ENCODE results near the gene IL7R. TPM values are rescaled to one million over a fixed set of nuclear protein-coding genes. Genes with fewer than 3 reads are reported as not detected.

IL7R gene, protein sequence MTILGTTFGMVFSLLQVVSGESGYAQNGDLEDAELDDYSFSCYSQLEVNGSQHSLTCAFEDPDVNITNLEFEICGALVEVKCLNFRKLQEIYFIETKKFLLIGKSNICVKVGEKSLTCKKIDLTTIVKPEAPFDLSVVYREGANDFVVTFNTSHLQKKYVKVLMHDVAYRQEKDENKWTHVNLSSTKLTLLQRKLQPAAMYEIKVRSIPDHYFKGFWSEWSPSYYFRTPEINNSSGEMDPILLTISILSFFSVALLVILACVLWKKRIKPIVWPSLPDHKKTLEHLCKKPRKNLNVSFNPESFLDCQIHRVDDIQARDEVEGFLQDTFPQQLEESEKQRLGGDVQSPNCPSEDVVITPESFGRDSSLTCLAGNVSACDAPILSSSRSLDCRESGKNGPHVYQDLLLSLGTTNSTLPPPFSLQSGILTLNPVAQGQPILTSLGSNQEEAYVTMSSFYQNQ
- 34.0 TPM for total RNA-seq

DNA sequence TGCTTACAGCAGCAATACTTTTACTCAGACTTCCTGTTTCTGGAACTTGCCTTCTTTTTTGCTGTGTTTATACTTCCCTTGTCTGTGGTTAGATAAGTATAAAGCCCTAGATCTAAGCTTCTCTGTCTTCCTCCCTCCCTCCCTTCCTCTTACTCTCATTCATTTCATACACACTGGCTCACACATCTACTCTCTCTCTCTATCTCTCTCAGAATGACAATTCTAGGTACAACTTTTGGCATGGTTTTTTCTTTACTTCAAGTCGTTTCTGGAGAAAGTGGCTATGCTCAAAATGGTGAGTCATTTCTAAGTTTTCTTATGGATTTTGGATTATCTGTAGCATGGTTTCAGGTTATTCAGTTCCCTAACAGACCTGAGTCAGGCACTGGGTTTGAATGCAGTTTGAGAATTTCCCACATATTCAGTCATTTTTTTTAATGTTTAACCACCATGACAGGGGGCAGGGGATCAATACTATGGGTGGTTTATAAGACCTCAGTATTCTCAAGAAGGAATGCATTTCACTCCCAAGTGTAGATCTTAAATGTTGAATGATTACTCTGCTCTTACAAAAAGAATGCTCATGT lies at the start of gene IL7R:
Gene IL7R, plus strand, starts transcription at position 127 of the 587 bp plus-strand sequence. Its CDS starts 87 bp downstream, at position 214.
- DNase-seq (ENCODE audit: low spot score) = no peak

DNA sequence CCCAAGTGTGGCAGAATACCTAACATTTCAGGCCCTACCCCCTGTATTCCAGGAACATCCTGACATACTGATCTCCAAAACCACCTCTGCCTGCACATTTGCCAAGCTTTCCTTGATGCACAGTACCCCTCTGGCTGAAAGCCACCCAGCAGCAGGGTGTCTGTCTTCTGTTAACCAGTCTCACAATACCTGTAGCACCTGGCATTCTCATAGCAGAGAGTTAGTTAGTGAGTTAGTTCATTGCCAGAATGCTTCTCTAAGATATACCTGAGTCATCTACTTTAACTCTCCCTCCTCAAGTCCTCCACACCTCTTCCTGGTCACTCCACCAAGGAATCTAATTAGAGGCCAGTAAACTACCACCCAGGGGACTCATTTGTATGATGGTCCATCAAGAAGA lies 46.1 kb upstream of the IL7R start:
- DNase-seq (ENCODE audit: low spot score) = no peak

DNA sequence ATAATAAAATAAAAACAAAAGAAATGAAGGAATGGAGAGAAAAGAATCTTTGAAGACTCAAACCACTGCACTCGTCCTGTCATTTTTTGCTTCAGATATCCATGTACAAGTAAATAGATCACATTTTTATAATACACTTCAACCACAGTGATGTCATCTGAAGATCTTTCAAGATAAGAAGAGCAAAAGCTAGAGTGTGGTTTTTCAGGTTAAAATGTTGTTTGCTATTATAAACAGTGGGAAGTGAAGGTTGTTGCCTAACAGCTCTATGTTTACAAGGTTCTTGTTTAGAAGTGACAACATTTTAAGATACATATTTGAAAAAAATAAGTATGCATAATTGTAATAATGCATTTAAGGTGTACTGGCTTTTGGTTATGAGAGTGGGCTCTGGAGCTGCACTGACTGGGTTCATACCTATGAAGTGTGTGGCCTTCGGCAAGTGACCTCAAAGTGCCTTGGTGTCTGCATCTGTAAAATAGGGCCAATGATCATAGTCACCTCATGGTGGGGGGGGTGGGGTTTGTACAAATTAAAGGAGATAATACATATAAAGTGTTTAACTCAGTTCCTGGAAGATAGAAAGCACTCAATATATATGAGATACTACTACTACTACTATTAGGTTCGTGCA lies 45.5 kb upstream of the IL7R start:
- DNase-seq (ENCODE audit: low spot score) = no peak

DNA sequence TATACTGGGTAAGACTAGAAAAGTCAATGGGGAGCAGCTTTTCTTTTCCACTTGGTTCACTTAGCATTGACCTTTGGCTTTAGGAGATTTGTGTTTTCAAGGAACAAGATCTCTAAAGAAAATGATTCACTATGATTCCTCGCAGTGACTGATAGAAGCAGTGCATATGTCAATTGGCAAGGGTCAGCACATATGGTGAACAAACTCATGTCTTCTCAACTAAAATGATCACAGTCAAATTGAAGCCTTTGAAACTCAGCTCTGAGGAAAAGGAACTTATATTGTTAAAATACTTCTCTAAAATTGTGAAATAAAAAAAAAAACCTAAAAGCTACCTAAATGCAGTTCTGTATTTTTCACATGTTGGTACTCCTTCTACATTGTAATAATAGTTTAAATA lies 43.2 kb upstream of the IL7R start:
- no peak for DNase-seq (ENCODE audit: low spot score)

DNA sequence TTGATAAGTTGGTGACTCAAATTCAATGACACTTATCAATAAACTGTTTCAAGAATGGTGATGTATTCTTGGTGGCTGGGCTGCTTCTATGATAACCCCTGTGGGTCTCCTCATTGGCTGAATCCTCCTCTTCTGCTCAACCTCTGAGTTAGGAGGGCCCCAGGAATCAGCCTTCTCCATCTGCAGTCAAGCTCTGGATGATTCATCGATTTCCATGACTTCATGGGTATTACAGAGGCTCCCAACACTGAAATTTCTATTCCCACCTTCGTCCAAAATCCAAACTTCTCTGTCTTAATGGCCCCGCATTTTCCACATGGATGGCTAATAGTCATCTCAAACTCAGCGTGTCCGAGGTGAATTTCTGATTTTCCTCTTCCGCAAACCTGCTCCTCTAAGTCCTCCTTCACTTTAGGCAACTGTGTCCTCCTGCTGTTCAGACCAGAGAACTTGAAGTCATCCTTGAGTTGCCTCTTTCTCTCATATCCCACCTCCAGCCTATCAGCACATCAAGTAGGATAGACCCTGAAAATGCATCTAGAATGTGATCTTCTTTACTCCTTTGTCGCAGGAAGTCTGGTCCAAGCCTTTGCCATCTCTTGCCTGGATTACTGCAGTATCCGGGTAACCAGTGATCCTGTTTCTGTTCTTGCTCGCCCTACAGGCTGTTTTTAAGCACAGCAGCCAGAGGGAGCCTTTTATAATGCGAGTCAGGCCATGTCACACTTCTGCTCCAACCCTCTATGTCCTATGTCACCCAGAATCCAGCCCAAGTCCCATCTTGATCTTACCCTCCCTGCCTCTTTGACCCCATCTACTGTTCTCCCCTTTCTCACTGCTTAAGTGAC lies 41.4 kb upstream of the IL7R start:
- no peak for DNase-seq (ENCODE audit: low spot score)

DNA sequence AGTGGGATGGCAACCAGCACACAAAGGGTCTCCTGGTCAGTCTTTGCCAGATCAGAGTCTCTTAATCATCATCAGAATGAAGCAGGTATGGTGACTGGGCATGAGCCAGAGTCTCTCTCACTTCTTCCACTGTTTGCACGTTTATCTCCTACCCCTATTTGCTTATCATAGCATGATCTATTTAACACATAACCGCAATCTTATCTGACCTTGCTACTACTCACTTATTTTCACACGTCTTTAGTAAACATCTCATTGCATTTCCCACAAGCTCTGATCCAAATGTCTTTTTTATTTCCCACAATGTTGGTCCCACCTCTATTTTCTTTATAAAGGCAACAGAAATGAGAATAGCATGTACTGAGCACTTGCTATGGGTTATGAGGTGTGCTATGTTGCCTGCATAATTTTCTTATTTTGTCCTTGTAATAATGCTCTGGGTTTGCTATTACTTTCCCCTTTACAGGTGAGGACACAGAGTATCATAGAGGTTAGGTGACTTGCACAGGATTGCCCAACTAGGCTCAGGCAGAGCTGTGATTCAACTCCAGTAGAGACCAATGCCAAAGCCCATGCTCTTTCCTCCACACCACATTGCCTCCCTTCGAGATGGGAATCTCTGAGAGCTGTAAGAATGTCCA lies 39.7 kb upstream of the IL7R start:
- DNase-seq (ENCODE audit: low spot score) = no peak

DNA sequence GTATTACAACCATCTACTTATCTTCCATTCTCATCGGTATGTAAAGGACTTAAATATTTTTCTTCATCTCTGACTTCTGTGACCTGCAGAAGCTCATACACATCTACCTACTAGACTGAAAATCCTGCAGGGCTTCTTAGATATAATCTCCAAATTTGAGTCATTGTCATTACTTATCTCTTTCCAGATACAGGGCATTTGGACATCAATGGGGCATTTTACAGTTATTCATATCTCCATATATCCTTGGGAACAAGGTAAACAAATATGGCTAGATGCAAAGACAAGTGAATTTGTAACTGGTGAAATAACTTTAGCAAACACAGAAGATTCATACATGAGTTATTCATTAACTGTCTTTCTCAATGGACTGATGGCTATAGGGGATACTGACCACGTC lies 37.7 kb upstream of the IL7R start:
- DNase-seq (ENCODE audit: low spot score) = no peak

DNA sequence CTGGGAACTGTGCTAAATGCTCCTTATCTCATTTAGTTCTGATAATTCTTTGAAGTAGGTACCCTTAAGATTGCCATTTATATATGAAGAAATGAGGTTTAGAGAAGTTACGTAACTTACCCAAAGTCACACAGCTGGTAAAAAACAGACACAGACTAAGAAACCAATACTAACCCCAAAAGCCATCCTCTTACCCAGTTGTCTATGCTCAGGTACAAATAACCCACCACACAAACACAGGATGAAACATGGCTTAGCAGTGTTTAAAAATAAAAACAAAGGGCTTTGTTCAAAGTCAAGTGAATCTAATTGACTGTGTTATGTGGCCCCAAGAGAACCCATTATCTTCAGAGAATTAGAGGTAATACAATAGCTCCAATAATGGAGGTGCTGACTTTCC lies 37.0 kb upstream of the IL7R start:
- no peak for DNase-seq (ENCODE audit: low spot score)

DNA sequence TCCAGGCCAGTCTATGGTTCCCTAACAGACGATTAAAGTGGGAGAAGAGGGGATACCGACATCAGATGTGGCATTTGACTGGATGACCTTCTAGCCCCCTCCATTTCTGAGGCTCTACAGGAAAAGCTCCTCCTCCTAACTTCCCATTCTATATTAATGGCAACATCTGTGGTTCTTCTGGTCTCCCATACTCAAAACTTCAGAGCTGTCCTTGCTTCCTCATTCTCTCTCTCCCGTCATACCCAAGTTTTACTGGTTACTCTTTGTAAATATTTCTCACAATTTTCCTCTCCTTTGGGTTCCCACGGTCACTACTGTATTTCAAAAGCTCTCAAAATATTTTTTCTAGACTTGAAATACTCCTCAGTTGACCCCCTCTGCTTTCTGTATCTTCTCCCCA lies 36.0 kb upstream of the IL7R start:
- no peak for DNase-seq (ENCODE audit: low spot score)

DNA sequence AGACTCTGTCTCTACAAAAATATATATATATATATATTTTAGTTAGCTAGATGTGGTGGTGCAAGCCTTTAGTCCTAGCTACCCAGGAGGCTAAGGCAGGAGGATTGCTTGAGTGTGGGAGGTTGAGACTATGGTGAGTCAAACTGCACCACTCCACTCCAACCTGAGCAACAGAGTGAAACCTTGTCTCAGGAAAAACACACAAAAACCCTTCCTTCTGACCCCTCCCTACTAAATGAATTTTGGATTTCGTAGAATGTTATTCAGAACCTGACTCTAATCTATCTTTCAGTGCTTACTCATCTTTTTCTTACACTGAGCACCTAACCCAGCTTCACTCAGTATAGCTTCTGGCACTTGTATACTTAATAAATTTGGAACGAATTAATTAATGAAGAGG lies 35.2 kb upstream of the IL7R start:
- no peak for DNase-seq (ENCODE audit: low spot score)

DNA sequence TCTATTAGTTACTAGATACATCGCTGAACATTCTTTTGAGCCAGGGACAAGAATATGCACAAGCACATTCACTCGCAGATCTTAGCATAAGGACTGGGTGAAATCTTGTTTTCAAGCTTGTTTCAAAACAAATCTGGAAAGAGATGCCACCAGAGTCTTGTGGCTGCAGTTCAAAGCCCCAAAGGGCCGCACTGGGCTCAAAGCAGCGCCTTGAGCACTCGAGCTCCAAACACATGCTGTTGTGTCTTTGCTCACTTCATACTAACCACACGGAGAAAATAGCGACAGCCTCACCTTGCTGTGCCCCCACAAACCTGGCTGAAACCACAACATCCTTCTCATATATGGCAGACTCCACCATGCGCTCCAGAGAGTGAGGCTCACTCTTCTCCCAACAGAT lies 34.2 kb upstream of the IL7R start:
- DNase-seq (ENCODE audit: low spot score) = no peak

DNA sequence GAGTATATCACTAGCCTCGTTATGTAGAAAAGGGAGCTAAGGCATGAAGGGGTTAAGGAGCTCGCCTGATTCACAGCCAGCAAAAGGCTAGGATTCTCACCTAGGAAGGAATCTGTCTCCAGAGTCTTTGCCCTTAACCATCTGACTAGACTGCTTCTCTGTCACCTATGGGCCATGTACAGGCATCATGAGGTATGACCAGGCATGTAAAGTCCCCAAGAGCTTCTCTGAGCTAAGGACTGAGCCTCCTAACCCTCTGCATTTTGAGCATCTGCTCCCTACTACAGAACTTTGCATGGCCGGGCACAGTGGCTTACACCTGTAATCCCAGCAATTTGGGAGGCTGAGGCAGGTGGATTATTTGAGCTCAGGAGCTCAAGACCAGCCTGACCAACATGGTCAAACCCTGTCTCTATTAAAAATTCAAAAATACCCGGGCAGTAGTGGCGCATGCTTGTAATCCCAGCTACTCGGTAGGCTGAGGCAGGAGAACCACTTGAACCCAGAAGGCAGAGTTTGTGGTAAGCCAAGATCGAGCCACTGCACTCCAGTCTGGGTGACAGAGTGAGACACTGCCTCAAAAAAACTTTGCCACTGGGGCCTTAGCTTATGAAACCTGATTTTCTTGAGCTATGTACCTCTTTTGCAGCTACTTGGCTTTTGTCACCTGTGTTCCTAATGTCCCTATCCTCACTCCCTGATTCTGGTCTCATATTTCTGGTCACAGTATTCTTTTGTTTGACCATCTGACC lies 33.2 kb upstream of the IL7R start:
- no peak for DNase-seq (ENCODE audit: low spot score)

DNA sequence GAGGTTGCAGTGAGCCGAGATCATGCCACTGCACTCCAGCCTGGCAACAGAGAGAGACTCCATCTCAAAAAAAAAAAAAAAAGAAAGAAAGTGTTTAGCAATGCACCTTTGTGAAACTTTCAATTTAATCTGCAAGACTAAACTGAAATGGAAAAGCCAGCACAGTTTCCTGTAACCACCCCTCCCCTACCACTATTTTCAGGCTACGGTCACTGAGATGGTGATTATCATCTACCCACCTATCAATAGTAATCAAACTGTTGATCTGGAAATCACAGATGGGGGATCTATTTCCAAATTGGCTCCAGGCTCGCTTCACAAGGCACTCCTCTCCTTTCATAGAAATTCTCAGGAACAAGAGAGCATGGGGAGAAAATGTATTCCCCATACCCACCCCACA lies 30.6 kb upstream of the IL7R start:
- DNase-seq (ENCODE audit: low spot score) = no peak

DNA sequence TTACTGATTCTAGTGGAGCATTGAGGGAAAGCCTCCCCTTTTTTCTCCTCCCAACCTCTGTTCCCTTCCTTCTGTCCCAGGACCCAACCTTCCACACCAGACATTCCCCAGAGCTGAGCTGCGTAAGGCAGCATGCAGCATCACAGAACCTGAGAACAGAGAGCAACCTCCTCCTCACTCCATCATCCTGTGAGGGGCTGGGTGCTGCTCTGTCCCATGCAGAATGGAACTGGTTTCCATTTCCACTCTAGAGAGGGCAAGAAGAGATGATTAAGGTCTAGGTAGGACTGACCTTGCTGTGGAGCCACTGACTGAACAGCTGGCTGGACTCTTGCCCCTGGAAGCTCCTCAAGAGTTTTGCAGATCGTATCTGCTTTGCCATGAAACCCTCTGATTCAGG lies 30.1 kb upstream of the IL7R start:
- no peak for DNase-seq (ENCODE audit: low spot score)

DNA sequence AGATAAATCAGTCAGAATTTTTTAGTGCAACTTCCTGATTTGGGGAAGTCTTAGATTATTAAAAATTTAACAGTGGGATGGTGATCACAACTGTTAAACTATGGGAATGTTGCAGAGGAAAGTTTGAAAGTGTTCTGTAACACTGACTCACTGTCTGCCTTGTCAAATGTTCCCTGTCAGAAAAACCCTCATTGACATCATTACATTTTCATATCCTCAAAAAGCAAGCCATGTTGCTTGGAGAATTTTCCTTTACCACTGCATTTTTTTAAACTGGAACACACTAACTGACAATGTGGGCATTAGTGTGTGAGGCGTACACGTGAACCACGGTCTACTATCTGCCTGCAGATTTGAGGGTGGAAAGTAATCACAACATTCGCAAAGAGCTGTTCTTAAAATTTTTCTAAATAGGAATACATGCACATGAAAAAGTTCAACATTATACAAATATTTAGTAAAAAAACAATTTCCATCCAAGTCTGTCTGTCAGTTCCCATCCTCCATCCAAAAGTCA lies 28.6 kb upstream of the IL7R start:
- no peak for DNase-seq (ENCODE audit: low spot score)

DNA sequence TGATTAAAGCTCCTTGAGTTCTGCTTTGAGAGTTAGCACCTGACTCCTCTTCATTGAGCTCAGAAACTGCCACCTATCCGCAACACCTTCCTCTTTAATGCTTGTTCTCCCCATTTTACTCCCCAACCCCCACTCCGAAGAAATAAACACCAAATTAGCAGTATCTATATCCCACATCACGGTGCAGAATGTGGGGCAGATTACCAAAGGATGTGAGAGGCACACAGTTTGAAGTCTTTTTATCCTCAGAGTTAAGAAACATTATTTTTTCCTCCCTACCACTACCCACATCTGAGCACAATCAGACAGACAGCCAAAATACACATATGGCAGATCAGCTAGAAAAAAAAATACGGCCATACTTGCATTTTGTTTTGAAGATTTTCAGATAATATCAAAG lies 26.1 kb upstream of the IL7R start:
- no peak for DNase-seq (ENCODE audit: low spot score)

DNA sequence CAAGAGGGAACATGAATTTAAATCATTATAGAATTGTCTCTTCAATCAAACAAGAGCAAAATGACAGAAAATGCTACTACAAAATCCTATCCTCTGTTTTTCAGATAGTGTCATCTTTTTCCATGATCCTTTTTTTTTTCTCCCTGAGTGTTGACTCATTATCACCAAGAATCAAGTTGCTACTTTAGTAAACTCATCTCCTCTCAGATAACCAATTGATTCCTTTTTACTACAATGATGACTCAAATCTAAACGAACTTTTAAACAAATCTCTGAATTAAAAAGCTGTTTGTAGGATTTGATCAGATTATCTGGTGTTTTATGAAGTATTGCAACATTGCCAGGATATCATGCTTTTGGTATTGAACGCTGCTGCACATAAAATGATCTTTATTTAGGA lies 23.9 kb upstream of the IL7R start:
- DNase-seq (ENCODE audit: low spot score) = no peak

DNA sequence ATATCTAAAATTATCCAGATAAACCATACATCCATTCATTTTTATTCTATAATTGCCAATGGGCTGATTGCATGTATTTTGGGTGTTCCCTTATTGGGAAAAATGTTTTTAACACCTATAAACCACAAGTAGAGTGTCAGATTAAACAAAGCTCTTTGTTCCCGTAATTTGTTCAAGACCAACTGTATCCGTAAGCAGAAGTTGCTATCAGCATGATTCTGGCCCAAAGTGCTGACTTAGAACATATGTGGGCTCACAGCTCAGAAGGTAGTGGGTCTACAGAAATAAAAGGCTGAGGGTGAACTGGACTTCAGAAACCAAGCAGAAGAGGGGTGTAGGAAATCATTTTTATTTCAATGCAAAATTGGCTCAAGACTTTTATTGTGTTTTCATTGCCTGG lies 23.5 kb upstream of the IL7R start:
- no peak for DNase-seq (ENCODE audit: low spot score)

DNA sequence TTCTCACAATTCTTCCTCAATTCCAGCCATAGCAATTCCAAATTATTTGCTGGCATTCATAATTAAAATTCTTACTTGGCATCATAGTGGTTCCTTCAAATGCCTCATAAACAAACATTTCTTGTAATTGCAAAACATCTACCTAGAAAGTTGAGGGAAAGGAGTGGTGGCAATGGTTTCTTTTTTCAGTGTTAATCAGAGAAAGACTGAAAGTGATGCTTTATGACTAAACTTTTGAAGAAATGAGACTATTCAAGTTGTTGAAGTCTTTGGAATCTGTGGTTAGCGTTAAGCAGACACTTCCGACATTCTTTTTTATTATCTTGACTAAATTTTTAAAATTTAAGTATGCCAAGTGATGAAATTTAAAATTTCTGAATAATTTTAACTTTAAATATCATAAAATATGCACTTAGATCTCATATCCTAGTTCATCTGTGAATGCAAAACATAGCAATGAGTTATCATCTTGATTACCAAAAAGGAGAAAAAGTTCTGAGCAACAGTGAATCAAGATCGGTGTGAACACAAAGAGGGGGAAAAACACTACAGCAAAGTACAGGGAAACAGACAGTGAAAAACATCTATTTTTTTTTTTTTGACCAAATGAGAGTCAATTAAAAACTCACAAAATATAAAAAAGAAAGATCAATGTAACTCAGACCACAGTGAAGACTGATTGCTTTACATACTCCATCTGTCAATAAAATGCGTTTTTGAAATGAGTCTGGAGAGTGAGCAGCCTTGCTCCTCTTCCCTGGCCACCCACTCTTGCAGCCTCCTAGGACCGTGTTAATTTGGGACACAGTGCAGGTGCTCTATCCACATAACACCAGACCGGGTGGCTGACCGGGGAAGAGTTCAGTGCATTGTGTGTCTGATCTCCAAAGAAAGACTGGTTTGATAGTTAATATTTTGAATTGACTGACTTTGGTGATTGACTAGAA lies 20.6 kb upstream of the IL7R start:
- no peak for DNase-seq (ENCODE audit: low spot score)

Measured in mucosa of gallbladder (tissue), 1 donor.